HG03469 (cell line): ENCODE measurements around the gene CCDC160.
"Not testable (repeated sequence)": the region's sequence is repeated elsewhere in the genome, so short reads cannot be mapped to it uniquely, and the experiment has no call there.

Experiments used
- ATAC-seq: cut with Tn5 transposase; IDR thresholded peaks from one replicate; pipeline ENCODE4 v1.9.1; 2021; ENCODE audit warnings: mild to moderate bottlenecking, moderate library complexity, moderate number of reproducible peaks; ENCODE audit not compliant: unreplicated experiment

Gene CCDC160

GRCh38 chrX:134236626-134237614 lies at the start of gene CCDC160:
Gene CCDC160 (plus strand): TSS chrX:134237182. CDS start chrX:134244801, 7,619 bp downstream.
- no peak for ATAC-seq

- ATAC-seq = no peak
Measured at GRCh38 chrX:134191281-134191680, 45.7 kb upstream of the CCDC160 start.

GRCh38 chrX:134194915-134195314 lies 42.1 kb upstream of the CCDC160 start:
- ATAC-seq = no peak

- no peak for ATAC-seq
Measured at GRCh38 chrX:134202561-134202960, 34.4 kb upstream of the CCDC160 start.

GRCh38 chrX:134206221-134206620 lies 30.8 kb upstream of the CCDC160 start:
- ATAC-seq = no peak

GRCh38 chrX:134210465-134210864 lies 26.5 kb upstream of the CCDC160 start:
- ATAC-seq = no peak

GRCh38 chrX:134235236-134235635 lies 1.7 kb upstream of the CCDC160 start:
- no peak for ATAC-seq

GRCh38 chrX:134238144-134238543 lies 1.2 kb downstream of the CCDC160 start:
- ATAC-seq = not testable (repeated sequence)

GRCh38 chrX:134239016-134239415 lies 2.0 kb downstream of the CCDC160 start:
- no peak for ATAC-seq

- ATAC-seq = no peak
Measured at GRCh38 chrX:134240209-134240608, 3.2 kb downstream of the CCDC160 start.

GRCh38 chrX:134241960-134242619 lies 5.1 kb downstream of the CCDC160 start:
- ATAC-seq = no peak

GRCh38 chrX:134244043-134244442 lies 7.1 kb downstream of the CCDC160 start:
- no peak for ATAC-seq

GRCh38 chrX:134246282-134246681 lies 9.3 kb downstream of the CCDC160 start:
- no peak for ATAC-seq

- no peak for ATAC-seq
Measured at GRCh38 chrX:134247492-134247891, 10.5 kb downstream of the CCDC160 start.

- ATAC-seq = no peak
Measured at GRCh38 chrX:134249241-134249640, 12.3 kb downstream of the CCDC160 start.

GRCh38 chrX:134251241-134251640 lies 14.3 kb downstream of the CCDC160 start:
- no peak for ATAC-seq

- ATAC-seq = no peak
Measured at GRCh38 chrX:134254511-134254910, 17.5 kb downstream of the CCDC160 start.

- no peak for ATAC-seq
Measured at GRCh38 chrX:134255555-134255954, 18.6 kb downstream of the CCDC160 start.

- no peak for ATAC-seq
Measured at GRCh38 chrX:134256684-134257083, 19.7 kb downstream of the CCDC160 start.

GRCh38 chrX:134258202-134258601 lies 21.2 kb downstream of the CCDC160 start:
- no peak for ATAC-seq

GRCh38 chrX:134285934-134286333 lies 49.0 kb downstream of the CCDC160 start:
- not testable (repeated sequence) for ATAC-seq

GRCh38 chrX:134287346-134287745 lies 50.4 kb downstream of the CCDC160 start:
- ATAC-seq = no peak
